Activated CD8-positive, alpha-beta T cell treated with anti-CD3 and anti-CD28 coated beads for 36 hours (primary cell): ENCODE data around the gene TUBA3C. TPM values are rescaled to one million over a fixed set of nuclear protein-coding genes. Genes with fewer than 3 reads are reported as not detected.
"Not testable (repeated sequence)": the region's sequence is repeated elsewhere in the genome, so short reads cannot be mapped to it uniquely, and the experiment has no call there.

Experiments
- ATAC-seq: fragments of 200-7000 bp; cut with Tn5 transposase; one replicate; pipeline ENCODE4 v1.10.0; 2021; ENCODE audit warnings: mild to moderate bottlenecking, moderate library complexity
- CTCF ChIA-PET: fragments of 350-600 bp; sonication (Branson Sonifier 250); formaldehyde crosslinking; loops from one replicate; lab custom pipeline; 2021; ENCODE audit warnings: antibody characterized with exemption; lab: Charles Lee
- POLR2A ChIA-PET: fragments of 350-600 bp; sonication (Branson Sonifier 250); formaldehyde crosslinking; loops from one replicate; lab custom pipeline; 2021; ENCODE audit warnings: antibody characterized with exemption; lab: Charles Lee
- DNase-seq: peaks from one replicate; pipeline ENCODE4 v3.0.0-alpha.2; 2020
- H3K27ac Mint-ChIP-seq: one replicate; pipeline ENCODE4 v1.8.0; 2021; ENCODE audit warnings: mild to moderate bottlenecking, mixed read lengths
- H3K27me3 Mint-ChIP-seq: one replicate; pipeline ENCODE4 v1.8.0; 2021; ENCODE audit warnings: mixed read lengths
- H3K36me3 Mint-ChIP-seq: one replicate; pipeline ENCODE4 v1.8.0; 2021; ENCODE audit warnings: low read depth, mixed read lengths
- H3K4me1 Mint-ChIP-seq: one replicate; pipeline ENCODE4 v1.8.0; 2021; ENCODE audit warnings: low read depth, mixed read lengths
- H3K4me3 Mint-ChIP-seq: one replicate; pipeline ENCODE4 v1.8.0; 2021; ENCODE audit warnings: mild to moderate bottlenecking, moderate library complexity, mixed read lengths
- H3K9me3 Mint-ChIP-seq: one replicate; pipeline ENCODE4 v1.8.0; 2021; ENCODE audit warnings: mixed read lengths
- CTCF ChIP-seq: fragments of 200-600 bp; IDR thresholded peaks from one replicate; pipeline ENCODE4 v1.8.0; 2022; ENCODE audit warnings: antibody characterized with exemption, mild to moderate bottlenecking
- intact Hi-C: fragments of 100-400 bp; cut with micrococcal nuclease; formaldehyde crosslinking; loops from one replicate; pipeline ENCODE4 v1.10.0; 2022
- total RNA-seq, 2 experiments: library from RNA; stranded (reverse); gene quantifications; one replicate each; pipeline ENCODE4 v1.2.3, GENCODE V29; 2021

TUBA3C gene
- total RNA-seq, 2 experiments from 2014 or later: not detected

GRCh38 chr13:19179916-19180315 is 1.7 kb downstream of the TUBA3C start:
- no peak overlapping the region for H3K27ac Mint-ChIP-seq
- H3K36me3 Mint-ChIP-seq: no peaks in the 10 kb centered on the region
- H3K27me3 Mint-ChIP-seq: no peaks in the 10 kb centered on the region
- no peak for ATAC-seq
- ChIA-PET CTCF (no interaction called here), POLR2A (no interaction called here)
- DNase-seq: no peak
- peaks cover 1% of the 10 kb centered on the region for H3K9me3 Mint-ChIP-seq
- intact Hi-C loops: no loop called here
- no peak overlapping the region for H3K4me3 Mint-ChIP-seq
- H3K4me1 Mint-ChIP-seq: no peaks in the 10 kb centered on the region
- no peak for TF ChIP-seq CTCF

- intact Hi-C loops: no loop called here
- H3K27ac Mint-ChIP-seq: no peak overlapping the region
- no peaks in the 10 kb centered on the region for H3K36me3 Mint-ChIP-seq
- no peak for TF ChIP-seq CTCF
- no peak overlapping the region for H3K4me3 Mint-ChIP-seq
- no peaks in the 10 kb centered on the region for H3K4me1 Mint-ChIP-seq
- DNase-seq: no peak
- ATAC-seq: no peak
- H3K9me3 Mint-ChIP-seq: peaks cover 1% of the 10 kb centered on the region
- no peaks in the 10 kb centered on the region for H3K27me3 Mint-ChIP-seq
- POLR2A ChIA-PET: no interaction called here
- CTCF ChIA-PET: no interaction called here
Measured at GRCh38 chr13:19178901-19179593, 2.6 kb downstream of the TUBA3C start.

GRCh38 chr13:19176981-19177776 is 4.4 kb downstream of the TUBA3C start:
- H3K9me3 Mint-ChIP-seq, H3K27ac Mint-ChIP-seq, H3K4me1 Mint-ChIP-seq, POLR2A ChIA-PET, H3K27me3 Mint-ChIP-seq, ATAC-seq, H3K4me3 Mint-ChIP-seq, CTCF ChIA-PET, DNase-seq, H3K36me3 Mint-ChIP-seq, intact Hi-C loops: not testable (repeated sequence)

- CTCF ChIA-PET: no interaction called here
- H3K4me1 Mint-ChIP-seq: no peaks in the 10 kb centered on the region
- H3K27ac Mint-ChIP-seq: no peak overlapping the region
- ATAC-seq: no peak
- H3K36me3 Mint-ChIP-seq: no peaks in the 10 kb centered on the region
- intact Hi-C loops: no loop called here
- TF ChIP-seq CTCF: no peak
- POLR2A ChIA-PET: no interaction called here
- DNase-seq: no peak
- H3K4me3 Mint-ChIP-seq: no peak overlapping the region
- no peaks in the 10 kb centered on the region for H3K27me3 Mint-ChIP-seq
- peaks cover 1% of the 10 kb centered on the region for H3K9me3 Mint-ChIP-seq
Measured at GRCh38 chr13:19173752-19174151, 7.9 kb downstream of the TUBA3C start.

GRCh38 chr13:19172647-19173030 is 9.0 kb downstream of the TUBA3C start:
- ChIA-PET CTCF (no interaction called here), POLR2A (no interaction called here)
- intact Hi-C loops: no loop called here
- no peaks in the 10 kb centered on the region for H3K36me3 Mint-ChIP-seq
- TF ChIP-seq CTCF: no peak
- no peak overlapping the region for H3K4me3 Mint-ChIP-seq
- H3K27ac Mint-ChIP-seq: no peak overlapping the region
- DNase-seq: no peak
- H3K4me1 Mint-ChIP-seq: no peaks in the 10 kb centered on the region
- H3K27me3 Mint-ChIP-seq: no peaks in the 10 kb centered on the region
- no peaks in the 10 kb centered on the region for H3K9me3 Mint-ChIP-seq
- no peak for ATAC-seq
